GM04503 (cell line): ENCODE measurements around the gene FNDC11.

Experiments used
- DNase-seq: peaks from one replicate; pipeline ENCODE4 v3.0.0-alpha.2; 2012; ENCODE audit warnings: low read depth

The FNDC11 gene

GRCh38 chr20:63525971-63526370, 28.0 kb upstream of the FNDC11 start:
- no peak for DNase-seq

GRCh38 chr20:63527184-63527583, 26.8 kb upstream of the FNDC11 start:
- DNase-seq: no peak

- no peak for DNase-seq
These were observed 24.6 kb upstream of the FNDC11 start for GRCh38 chr20:63529180-63529860.

GRCh38 chr20:63529861-63530787, 23.8 kb upstream of the FNDC11 start:
- no peak for DNase-seq

GRCh38 chr20:63530788-63531160, 23.2 kb upstream of the FNDC11 start:
- DNase-seq: no peak

GRCh38 chr20:63531686-63532448, 22.1 kb upstream of the FNDC11 start:
- no peak for DNase-seq

GRCh38 chr20:63532449-63532971, 21.4 kb upstream of the FNDC11 start:
- DNase-seq: no peak

GRCh38 chr20:63533388-63533787, 20.6 kb upstream of the FNDC11 start:
- no peak for DNase-seq

GRCh38 chr20:63533871-63534393, 20.0 kb upstream of the FNDC11 start:
- DNase-seq: no peak

- DNase-seq: no peak
These were observed 19.5 kb upstream of the FNDC11 start for GRCh38 chr20:63534427-63534830.

GRCh38 chr20:63534831-63535651, 18.9 kb upstream of the FNDC11 start:
- no peak for DNase-seq

- peak; percentile 15 for DNase-seq
These were observed 17.6 kb upstream of the FNDC11 start for GRCh38 chr20:63536241-63536977.

GRCh38 chr20:63536997-63537524, 16.9 kb upstream of the FNDC11 start, which contains the start of gene PTK6:
Gene PTK6 (minus strand): TSS chr20:63537376. CDS start chr20:63537314, 62 bp downstream.
- no peak for DNase-seq

GRCh38 chr20:63537525-63538203, 16.3 kb upstream of the FNDC11 start:
- peak; percentile 75 for DNase-seq

GRCh38 chr20:63538204-63539091, 15.5 kb upstream of the FNDC11 start:
- DNase-seq: no peak

GRCh38 chr20:63539092-63539430, 14.9 kb upstream of the FNDC11 start:
- no peak for DNase-seq

GRCh38 chr20:63539441-63540370, 14.3 kb upstream of the FNDC11 start:
- no peak for DNase-seq
